ENCODE data around the gene ALG8. TPM values are rescaled to one million over a fixed set of nuclear protein-coding genes. Genes with fewer than 3 reads are reported as not detected.

Gene ALG8
- total and polyA plus RNA-seq, 2 of the 8 experiments (the other 6 are each of a cell fraction or from before 2014, with no cell fraction given) = 66.7 to 84.3 TPM

DNA sequence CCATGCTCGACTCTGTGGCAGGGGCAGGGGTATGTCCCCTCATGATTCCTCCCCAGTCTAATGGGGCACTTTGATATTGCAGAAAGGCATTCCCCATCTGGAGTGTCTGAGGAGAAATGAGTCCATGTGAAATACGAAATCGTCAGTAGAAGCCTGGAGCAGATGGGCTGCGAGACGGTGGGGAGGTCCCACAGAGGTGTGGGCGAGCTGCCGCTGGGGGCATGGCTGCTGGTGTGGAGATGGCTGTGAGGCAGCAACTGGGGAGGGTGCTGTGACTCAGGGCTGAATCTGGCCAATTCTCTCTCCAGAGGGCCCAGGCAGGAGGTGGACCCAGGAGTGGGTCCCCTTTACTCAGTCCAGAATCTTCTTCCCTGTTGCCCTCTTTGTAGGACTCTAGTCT is 37.8 kb upstream of the ALG8 start:
- Histone ChIP-seq H3K27me3 (replicated peaks in 1 of 4; ENCODE audit: control insufficient read depth in 3 of 4, extremely low read depth in 1 of 4, insufficient read depth in 3 of 4, low read length in 3 of 4) (no peaks in the 10 kb centered on the region), H3K79me1 (ENCODE audit: low read depth, low read length) (no peaks in the 10 kb centered on the region), H3K14ac (ENCODE audit: insufficient read length) (no peak overlapping the region), H2BK12ac (ENCODE audit: low read depth, low read length) (no peak overlapping the region), H3K4me2 (ENCODE audit: insufficient read depth in 1 of 2, low read depth in 2 of 2, low read length in 2 of 2) (no peak overlapping the region), H4K91ac (replicated peaks; ENCODE audit: insufficient read length, low read length) (no peak overlapping the region), H3K56ac (replicated peaks; ENCODE audit: insufficient read length, low read depth, low read length) (no peak overlapping the region), H3K27ac (ENCODE audit: low read depth, low read length) (no peak overlapping the region), H2BK20ac (ENCODE audit: low read length) (no peak overlapping the region), H3K23me2 (ENCODE audit: low read depth, low read length) (0 out of 2 replicates have a peak, but pooled peaks cover 2% of the 10 kb centered on the region), H4K8ac (ENCODE audit: extremely low read depth, insufficient read depth, low read length) (no peak overlapping the region), H3K18ac (ENCODE audit: extremely low read depth, low read length) (no peak overlapping the region), H3K36me3 (ENCODE audit: control insufficient read depth in 2 of 4, insufficient read depth in 4 of 4, low read length in 3 of 4) (no peaks in the 10 kb centered on the region), H3K4me1 (replicated peaks in 1 of 4; ENCODE audit: control insufficient read depth in 3 of 4, insufficient read depth in 4 of 4, low read length in 3 of 4) (peaks cover 0 to 2% (median 0%) of the 10 kb centered on the region in 4 experiments; a peak in 1 of 7 replicates), H3K4me3 (ENCODE audit: extremely low read depth in 1 of 4, insufficient read depth in 2 of 4, low read depth in 3 of 4, low read length in 4 of 4) (no peak overlapping the region), H2AK5ac (ENCODE audit: low read depth, low read length) (no peak overlapping the region), H3K23ac (ENCODE audit: insufficient read length) (no peak overlapping the region), H4K20me1 (replicated peaks in 1 of 2; ENCODE audit: control insufficient read depth in 1 of 2, insufficient read depth in 2 of 2, low read length in 2 of 2) (no peaks in the 10 kb centered on the region), H2AFZ (ENCODE audit: low read length) (no peak overlapping the region), H2BK5ac (ENCODE audit: low read depth, low read length) (no peak overlapping the region), H3K9ac (replicated peaks in 1 of 4; ENCODE audit: extremely low read depth in 1 of 4, low read depth in 3 of 4, low read length in 3 of 4) (no peak overlapping the region), H3K79me2 (ENCODE audit: control insufficient read depth in 1 of 2, insufficient read depth in 2 of 2, low read length in 2 of 2) (no peaks in the 10 kb centered on the region), H4K5ac (ENCODE audit: insufficient read length, low read depth, low read length) (no peak overlapping the region), H2BK15ac (ENCODE audit: low read length) (no peak overlapping the region), H3K9me3 (ENCODE audit: insufficient read depth in 2 of 2, low read depth in 1 of 2, low read length in 1 of 2) (no peaks in the 10 kb centered on the region), H2BK120ac (replicated peaks; ENCODE audit: low read depth, low read length) (no peak overlapping the region), H3K4ac (replicated peaks; ENCODE audit: insufficient read length, low read depth, low read length) (no peak overlapping the region)
- DNase-seq (ENCODE audit: low read depth in 1 of 2, low spot score in 2 of 2) (no peak), FAIRE-seq (no peak)
- POLR2A ChIA-PET (ENCODE audit: partially characterized antibody) = no interaction called here
- WGBS, 2 experiments (ENCODE audit: extremely low coverage in 1 of 2, insufficient coverage in 1 of 2, insufficient read length in 1 of 2, insufficient replicate concordance in 2 of 2, low coverage in 1 of 2, low lambda C conversion rate in 2 of 2, missing lambda C conversion rate in 1 of 2) = 91% methylated on average over 7 of the region's 7 CpGs; no CpG with 5 or more reads in 1 of the 2 experiments
- CTCF ChIA-PET (ENCODE audit: partially characterized antibody) = interaction anchor here (1.1 kb wide), 1 partner anchor 24 kb away, joined by 3 read pairs; no protein-coding TSS in a partner anchor
- TF ChIP-seq CREB1 (IDR thresholded peaks at IDR 0.05) = no peak
- TF ChIP-seq CHD2 (IDR thresholded peaks at IDR 0.05; ENCODE audit: low read length) = no peak
- TF ChIP-seq, protein P1, sequence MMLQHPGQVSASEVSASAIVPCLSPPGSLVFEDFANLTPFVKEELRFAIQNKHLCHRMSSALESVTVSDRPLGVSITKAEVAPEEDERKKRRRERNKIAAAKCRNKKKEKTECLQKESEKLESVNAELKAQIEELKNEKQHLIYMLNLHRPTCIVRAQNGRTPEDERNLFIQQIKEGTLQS (IDR thresholded peaks at IDR 0.05; ENCODE audit: insufficient read depth, low read depth, low read length) = no peak
- no peak for TF ChIP-seq TAF7 (optimal IDR thresholded peaks at IDR 0.05; ENCODE audit: borderline replicate concordance, low read depth, low read length)
- no peak for TF ChIP-seq SAP30 (IDR thresholded peaks at IDR 0.05; ENCODE audit: insufficient read depth, insufficient replicate concordance, low read length)
- no peak for TF ChIP-seq BRCA1 (IDR thresholded peaks at IDR 0.05; ENCODE audit: low read depth, low read length)
- TF ChIP-seq RBBP5 (IDR thresholded peaks at IDR 0.05; ENCODE audit: borderline replicate concordance, low read depth, low read length) = no peak
- no peak for TF ChIP-seq JUND (IDR thresholded peaks at IDR 0.05; ENCODE audit: low read length)
- TF ChIP-seq TAF1 (IDR thresholded peaks at IDR 0.05; ENCODE audit: low read depth, low read length) = no peak
- no peak for TF ChIP-seq BACH1 (IDR thresholded peaks at IDR 0.05; ENCODE audit: low read length)
- no peak for TF ChIP-seq SIRT6 (IDR thresholded peaks at IDR 0.05; ENCODE audit: low read length)
- no peak for TF ChIP-seq SRF (IDR thresholded peaks at IDR 0.05; ENCODE audit: low read depth, low read length)
- no peak for TF ChIP-seq KDM5A (IDR thresholded peaks at IDR 0.05; ENCODE audit: low read length)
- no peak for TF ChIP-seq PHF8 (conservative IDR thresholded peaks at IDR 0.05; ENCODE audit: low read depth, low read length)
- TF ChIP-seq SP4 (IDR thresholded peaks at IDR 0.05; ENCODE audit: low read length) = no peak
- no peak for TF ChIP-seq NRF1 (IDR thresholded peaks at IDR 0.05; ENCODE audit: low read depth, low read length)
